Progenitor cell of endocrine pancreas (in vitro differentiated cells): ENCODE measurements around the gene NT5C2. TPM values are rescaled to one million over a fixed set of nuclear protein-coding genes. Genes with fewer than 3 reads are reported as not detected.
"Not testable (repeated sequence)": the region's sequence is repeated elsewhere in the genome, so short reads cannot be mapped to it uniquely, and the experiment has no call there.

ENCODE experiments used
- DNase-seq: peaks from one replicate; pipeline ENCODE4 v3.0.0; 2021; ENCODE audit warnings: low spot score; ENCODE audit not compliant: unreplicated experiment
- H3K27ac Mint-ChIP-seq: 2 replicates; pipeline ENCODE4 v1.8.0; 2021; ENCODE audit warnings: mild to moderate bottlenecking, moderate library complexity, mixed read lengths
- H3K27me3 Mint-ChIP-seq: 2 replicates; pipeline ENCODE4 v1.8.0; 2021; ENCODE audit warnings: mixed read lengths
- H3K36me3 Mint-ChIP-seq: 2 replicates; pipeline ENCODE4 v1.8.0; 2022; ENCODE audit warnings: mixed read lengths; ENCODE audit not compliant: insufficient read depth
- H3K4me1 Mint-ChIP-seq: 2 replicates; pipeline ENCODE4 v1.8.0; 2021; ENCODE audit warnings: low read depth, mixed read lengths
- H3K4me3 Mint-ChIP-seq: 2 replicates; pipeline ENCODE4 v1.8.0; 2021; ENCODE audit warnings: low read depth, mild to moderate bottlenecking, moderate library complexity, mixed read lengths
- H3K9me3 Mint-ChIP-seq: 2 replicates; pipeline ENCODE4 v1.8.0; 2021; ENCODE audit warnings: low read depth, mixed read lengths
- CTCF ChIP-seq: fragments of 200-600 bp; sonication (generic); IDR thresholded peaks from one replicate; pipeline ENCODE4 v1.5.0; 2021; ENCODE audit warnings: antibody characterized with exemption, mild to moderate bottlenecking; ENCODE audit not compliant: unreplicated experiment
- total RNA-seq: library from RNA; stranded (reverse); gene quantifications from 2 replicates; pipeline ENCODE4 v1.2.1, GENCODE V29; 2021

The NT5C2 gene
- total RNA-seq, 1 donor from 2014 or later, result 131 TPM

- no peak for DNase-seq
- peaks cover 15% of the 10 kb centered on the region for H3K9me3 Mint-ChIP-seq
- peaks cover 10% of the 10 kb centered on the region for H3K36me3 Mint-ChIP-seq
- TF ChIP-seq CTCF, result no peak
- H3K4me3 Mint-ChIP-seq, result no peak overlapping the region
- no peaks in the 10 kb centered on the region for H3K4me1 Mint-ChIP-seq
- no peaks in the 10 kb centered on the region for H3K27me3 Mint-ChIP-seq
- H3K27ac Mint-ChIP-seq, result no peak overlapping the region
Observed at GRCh38 chr10:103224133-103224532, 31.1 kb upstream of the NT5C2 start.

- peaks cover 22% of the 10 kb centered on the region for H3K36me3 Mint-ChIP-seq
- DNase-seq, H3K4me1 Mint-ChIP-seq, H3K27ac Mint-ChIP-seq, H3K4me3 Mint-ChIP-seq, H3K27me3 Mint-ChIP-seq: not testable (repeated sequence)
- H3K9me3 Mint-ChIP-seq, result peaks cover 23% of the 10 kb centered on the region
Observed at GRCh38 chr10:103216362-103216761, 23.3 kb upstream of the NT5C2 start.

GRCh38 chr10:103215601-103216000 lies 22.5 kb upstream of the NT5C2 start:
- Mint-ChIP-seq H3K36me3 (peaks cover 22% of the 10 kb centered on the region), H3K4me3 (no peak overlapping the region), H3K9me3 (peaks cover 23% of the 10 kb centered on the region), H3K4me1 (peaks cover 6% of the 10 kb centered on the region), H3K27ac (peak overlapping the region; percentile 49), H3K27me3 (no peaks in the 10 kb centered on the region)
- TF ChIP-seq CTCF, result no peak
- DNase-seq, result no peak

- peaks cover 16% of the 10 kb centered on the region for H3K36me3 Mint-ChIP-seq
Observed at GRCh38 chr10:103210262-103210661, 17.2 kb upstream of the NT5C2 start.

GRCh38 chr10:103207643-103208042 lies 14.6 kb upstream of the NT5C2 start:
- peaks cover 44% of the 10 kb centered on the region for H3K4me1 Mint-ChIP-seq

More at GRCh38 chr10:103210262-103210661, 17.2 kb upstream of the NT5C2 start:
- H3K9me3 Mint-ChIP-seq, result peaks cover 17% of the 10 kb centered on the region
- H3K4me3 Mint-ChIP-seq, H3K27me3 Mint-ChIP-seq, H3K27ac Mint-ChIP-seq, DNase-seq: not testable (repeated sequence)
- H3K4me1 Mint-ChIP-seq, result peaks cover 25% of the 10 kb centered on the region

GRCh38 chr10:103207141-103207540 lies 14.1 kb upstream of the NT5C2 start:
- peak overlapping the region; percentile 94 for H3K27ac Mint-ChIP-seq
- TF ChIP-seq CTCF, result no peak
- H3K9me3 Mint-ChIP-seq, result peaks cover 3% of the 10 kb centered on the region
- H3K4me3 Mint-ChIP-seq, result peak overlapping the region; percentile 52
- no peak for DNase-seq
- H3K27me3 Mint-ChIP-seq, result no peaks in the 10 kb centered on the region
- H3K4me1 Mint-ChIP-seq, result peaks cover 44% of the 10 kb centered on the region
- peaks cover 3% of the 10 kb centered on the region for H3K36me3 Mint-ChIP-seq

More at GRCh38 chr10:103207643-103208042, 14.6 kb upstream of the NT5C2 start:
- H3K4me3 Mint-ChIP-seq, result peak overlapping the region; percentile 9
- peak overlapping the region; percentile 51 for H3K27ac Mint-ChIP-seq
- not testable (repeated sequence) for H3K36me3 Mint-ChIP-seq, DNase-seq, H3K27me3 Mint-ChIP-seq, H3K9me3 Mint-ChIP-seq

GRCh38 chr10:103206715-103207114 lies 13.6 kb upstream of the NT5C2 start:
- not testable (repeated sequence) for H3K36me3 Mint-ChIP-seq, DNase-seq, H3K9me3 Mint-ChIP-seq, H3K27me3 Mint-ChIP-seq
- peak overlapping the region; percentile 52 for H3K4me3 Mint-ChIP-seq
- peak overlapping the region; percentile 94 for H3K27ac Mint-ChIP-seq
- H3K4me1 Mint-ChIP-seq, result peaks cover 45% of the 10 kb centered on the region

GRCh38 chr10:103205401-103205800 lies 12.3 kb upstream of the NT5C2 start:
- peak overlapping the region; percentile 94 for H3K27ac Mint-ChIP-seq
- not testable (repeated sequence) for H3K36me3 Mint-ChIP-seq, H3K27me3 Mint-ChIP-seq, DNase-seq, H3K9me3 Mint-ChIP-seq
- peaks cover 48% of the 10 kb centered on the region for H3K4me1 Mint-ChIP-seq
- peak overlapping the region; percentile 52 for H3K4me3 Mint-ChIP-seq
